Kidney epithelial cell (primary cell): ENCODE data around the gene HMOX1. TPM values are rescaled to one million over a fixed set of nuclear protein-coding genes. Genes with fewer than 3 reads are reported as not detected.

Experiments
- DNase-seq: peaks from one replicate; pipeline ENCODE4 v3.0.0-alpha.2; 2010; ENCODE audit warnings: low read depth
- H3K27me3 ChIP-seq: 2 replicates; pipeline ENCODE4 v1.6.0; 2011; ENCODE audit warnings: low read length; ENCODE audit not compliant: control insufficient read depth, insufficient read depth
- H3K36me3 ChIP-seq: 2 replicates; pipeline ENCODE4 v1.5.1; 2011; ENCODE audit warnings: low read length; ENCODE audit not compliant: control insufficient read depth, insufficient read depth
- H3K4me3 ChIP-seq: 2 replicates; pipeline ENCODE4 v1.5.1; 2011; ENCODE audit warnings: low read depth, mild to moderate bottlenecking, control low read depth, low read length
- CTCF ChIP-seq: IDR thresholded peaks from 2 replicates; pipeline ENCODE4 v1.5.1; 2011; ENCODE audit warnings: mild to moderate bottlenecking, moderate library complexity, low read length, control low read depth, inconsistent platforms; ENCODE audit not compliant: insufficient read depth, poor library complexity, severe bottlenecking
- total RNA-seq: library from RNA; depleted of rRNA; stranded (reverse); fragments of >200 nt; gene quantifications from 2 replicates; pipeline ENCODE4 v1.2.3, GENCODE V29; 2015

HMOX1 gene
- total RNA-seq, 1 donor from 2014 or later = 37.7 TPM

GRCh38 chr22:35431483-35432227, 50.8 kb downstream of the HMOX1 start:
- Histone ChIP-seq H3K36me3 (no peaks in the 10 kb centered on the region), H3K27me3 (no peaks in the 10 kb centered on the region), H3K4me3 (no peak overlapping the region)
- DNase-seq = no peak
- no peak for TF ChIP-seq CTCF

DNA sequence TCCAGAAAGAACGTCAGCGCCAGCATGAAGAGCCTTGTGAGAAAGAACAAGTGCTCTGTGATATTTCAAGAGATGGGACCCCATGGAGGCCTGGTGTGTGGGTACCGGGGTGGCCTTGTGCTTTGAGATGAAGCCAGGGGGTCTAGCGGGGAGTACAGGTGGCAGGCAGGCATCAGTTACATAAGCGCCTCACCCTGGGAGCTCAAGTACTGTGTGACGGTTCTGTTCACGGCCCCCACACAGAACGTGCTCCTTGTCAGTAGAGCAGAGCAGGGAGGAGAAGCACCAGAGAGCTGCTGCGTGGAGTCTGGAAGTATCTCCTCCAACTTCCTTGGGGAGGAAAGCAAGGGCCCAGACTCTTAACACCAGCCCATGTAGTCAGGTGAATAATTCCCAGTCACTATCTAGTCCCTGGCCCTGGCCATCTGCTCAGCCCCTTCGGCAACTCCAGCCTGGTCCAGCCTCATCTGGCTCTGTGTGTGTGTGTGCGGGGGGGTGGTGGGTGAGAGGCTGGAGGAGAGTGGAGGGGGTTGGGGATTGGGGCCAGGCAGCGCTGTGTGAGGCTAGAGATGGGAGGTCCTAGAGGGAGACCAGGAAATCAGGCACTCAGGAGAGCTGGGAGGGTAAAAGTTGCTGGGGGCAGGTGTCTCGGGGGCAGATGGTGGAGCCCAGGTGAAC, 51.5 kb downstream of the HMOX1 start:
- DNase-seq = no peak
- no peak for TF ChIP-seq CTCF
- Histone ChIP-seq H3K36me3 (no peaks in the 10 kb centered on the region), H3K27me3 (no peaks in the 10 kb centered on the region), H3K4me3 (no peak overlapping the region)

DNA sequence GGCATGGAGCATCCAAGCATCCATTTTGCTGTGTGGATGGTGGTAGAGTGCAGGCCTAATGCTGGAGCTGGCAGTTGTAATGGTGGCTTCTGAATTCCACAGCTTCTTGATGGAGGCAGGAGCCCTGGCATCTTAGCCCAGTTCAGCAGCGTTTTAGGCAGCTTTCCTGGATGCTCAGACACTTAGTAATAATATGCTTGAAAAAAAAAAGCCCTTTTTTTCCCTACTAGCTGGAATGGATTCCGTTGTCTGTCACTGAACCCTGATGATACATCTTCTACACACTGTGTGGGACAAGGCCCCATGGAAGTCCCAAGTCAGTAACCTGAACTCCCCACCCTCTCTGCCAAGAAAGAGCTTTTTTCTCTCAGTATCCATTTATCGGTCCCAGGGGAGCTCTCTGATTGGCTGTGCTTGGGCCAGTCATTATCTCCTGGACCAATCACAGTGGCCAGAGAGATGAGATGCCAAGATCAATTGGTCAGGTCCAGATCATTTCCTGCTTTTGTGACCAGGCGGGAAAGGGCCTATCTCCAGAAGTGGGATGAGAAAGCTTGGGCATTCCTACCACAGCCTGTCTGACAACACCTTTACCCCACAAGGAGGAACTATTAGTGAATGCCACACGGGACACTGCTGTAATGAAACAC, 53.3 kb downstream of the HMOX1 start:
- no peak overlapping the region for H3K4me3 ChIP-seq
- H3K36me3 ChIP-seq = no peaks in the 10 kb centered on the region
- TF ChIP-seq CTCF = no peak
- no peak for DNase-seq
- no peaks in the 10 kb centered on the region for H3K27me3 ChIP-seq

DNA sequence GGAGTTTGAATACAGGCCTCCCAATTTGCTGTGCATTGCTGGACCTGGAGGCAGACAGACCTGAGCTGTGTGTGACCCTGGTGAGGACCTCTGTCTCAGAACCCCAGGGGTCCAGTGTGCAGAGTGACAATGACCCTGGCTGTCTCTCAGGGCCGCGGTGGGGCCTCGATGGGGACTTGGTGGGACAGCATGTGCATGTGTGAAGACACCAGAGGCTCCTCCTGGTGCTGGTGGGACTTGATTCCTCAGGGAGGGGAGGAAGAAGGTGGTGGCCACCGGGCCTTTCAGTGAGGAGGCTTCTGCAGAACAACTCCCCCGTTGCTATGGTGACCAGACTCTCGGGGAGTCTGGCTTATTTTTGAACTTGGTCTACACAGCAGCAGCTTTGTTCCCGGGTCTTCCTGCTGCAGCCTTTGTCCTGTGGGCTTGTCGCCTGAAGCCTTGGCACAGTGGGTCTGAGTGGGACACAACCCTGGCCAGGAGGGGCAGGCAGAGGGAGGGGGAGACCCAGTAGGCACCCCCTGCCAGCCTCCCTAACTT, 54.4 kb downstream of the HMOX1 start:
- TF ChIP-seq CTCF = no peak
- H3K4me3 ChIP-seq = no peak overlapping the region
- no peaks in the 10 kb centered on the region for H3K36me3 ChIP-seq
- no peaks in the 10 kb centered on the region for H3K27me3 ChIP-seq
- DNase-seq = no peak

GRCh38 chr22:35436421-35436820, 55.5 kb downstream of the HMOX1 start:
- Histone ChIP-seq H3K36me3 (no peaks in the 10 kb centered on the region), H3K27me3 (no peaks in the 10 kb centered on the region)

More at GRCh38 chr22:35436421-35436820, 55.5 kb downstream of the HMOX1 start:
- no peak for TF ChIP-seq CTCF
- no peak for DNase-seq
- H3K4me3 ChIP-seq = no peak overlapping the region
